Right lobe of liver (tissue), 4 donors: ENCODE measurements around the gene ANKFN1.

ENCODE experiments used
- POLR2A ChIP-seq: fragments of 450-650 bp; IDR thresholded peaks from one replicate; pipeline ENCODE4 v1.6.1; 2017; ENCODE audit warnings: antibody characterized with exemption, mild to moderate bottlenecking
- TF ChIP-seq, protein P1 (sequence below), 4 donors: fragments of 200-600 bp in 3 of 4; fragments of 450-650 bp in 1 of 4; IDR thresholded peaks; one replicate each; pipeline versions ENCODE4 v1.5.1 to v1.8.0; 2016 to 2022; ENCODE audit warnings: antibody characterized with exemption in 4 of 4, mild to moderate bottlenecking in 2 of 4
- donor health status: DM: no; HTN: no; CAD: no.
- donor health status: DM: no; HTN: no; CAD: no.
- donor health status: DM: no; HTN: yes; CAD: no.

DNA sequence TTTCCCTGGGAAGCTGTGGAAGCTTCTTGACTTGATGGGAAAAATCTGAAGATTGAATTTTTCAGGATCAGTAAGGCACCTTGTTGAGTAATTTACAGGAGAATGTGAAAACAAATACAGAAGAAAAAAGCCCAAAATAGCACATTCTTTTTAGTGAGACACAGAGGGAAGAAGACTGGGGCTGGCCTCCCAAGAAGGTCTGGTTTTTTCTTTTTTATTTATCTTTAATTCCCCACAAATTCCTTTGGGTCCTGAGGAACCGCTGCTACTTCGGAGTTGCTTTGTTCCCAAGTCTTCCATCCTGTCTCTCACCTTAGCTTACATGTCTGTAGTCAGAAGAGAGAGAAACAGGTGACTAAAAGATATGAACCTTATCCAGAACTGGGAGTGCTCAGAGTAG lies 273.6 kb downstream of the ANKFN1 start:
- TF ChIP-seq, protein P1, sequence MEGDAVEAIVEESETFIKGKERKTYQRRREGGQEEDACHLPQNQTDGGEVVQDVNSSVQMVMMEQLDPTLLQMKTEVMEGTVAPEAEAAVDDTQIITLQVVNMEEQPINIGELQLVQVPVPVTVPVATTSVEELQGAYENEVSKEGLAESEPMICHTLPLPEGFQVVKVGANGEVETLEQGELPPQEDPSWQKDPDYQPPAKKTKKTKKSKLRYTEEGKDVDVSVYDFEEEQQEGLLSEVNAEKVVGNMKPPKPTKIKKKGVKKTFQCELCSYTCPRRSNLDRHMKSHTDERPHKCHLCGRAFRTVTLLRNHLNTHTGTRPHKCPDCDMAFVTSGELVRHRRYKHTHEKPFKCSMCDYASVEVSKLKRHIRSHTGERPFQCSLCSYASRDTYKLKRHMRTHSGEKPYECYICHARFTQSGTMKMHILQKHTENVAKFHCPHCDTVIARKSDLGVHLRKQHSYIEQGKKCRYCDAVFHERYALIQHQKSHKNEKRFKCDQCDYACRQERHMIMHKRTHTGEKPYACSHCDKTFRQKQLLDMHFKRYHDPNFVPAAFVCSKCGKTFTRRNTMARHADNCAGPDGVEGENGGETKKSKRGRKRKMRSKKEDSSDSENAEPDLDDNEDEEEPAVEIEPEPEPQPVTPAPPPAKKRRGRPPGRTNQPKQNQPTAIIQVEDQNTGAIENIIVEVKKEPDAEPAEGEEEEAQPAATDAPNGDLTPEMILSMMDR (IDR thresholded peaks at IDR 0.05), result no peak
- TF ChIP-seq POLR2A, result no peak
